ENCODE measurements around the gene TSEN54. TPM values are rescaled to one million over a fixed set of nuclear protein-coding genes. Genes with fewer than 3 reads are reported as not detected.

The TSEN54 gene
- polyA plus RNA-seq, 1 of the 3 experiments (the other 2 are of a cell fraction), result 29.8 TPM

- TF ChIP-seq, protein P1, sequence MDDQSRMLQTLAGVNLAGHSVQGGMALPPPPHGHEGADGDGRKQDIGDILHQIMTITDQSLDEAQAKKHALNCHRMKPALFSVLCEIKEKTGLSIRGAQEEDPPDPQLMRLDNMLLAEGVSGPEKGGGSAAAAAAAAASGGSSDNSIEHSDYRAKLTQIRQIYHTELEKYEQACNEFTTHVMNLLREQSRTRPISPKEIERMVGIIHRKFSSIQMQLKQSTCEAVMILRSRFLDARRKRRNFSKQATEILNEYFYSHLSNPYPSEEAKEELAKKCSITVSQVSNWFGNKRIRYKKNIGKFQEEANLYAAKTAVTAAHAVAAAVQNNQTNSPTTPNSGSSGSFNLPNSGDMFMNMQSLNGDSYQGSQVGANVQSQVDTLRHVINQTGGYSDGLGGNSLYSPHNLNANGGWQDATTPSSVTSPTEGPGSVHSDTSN (IDR thresholded peaks at IDR 0.05), result no peak
- TF ChIP-seq, protein P2, sequence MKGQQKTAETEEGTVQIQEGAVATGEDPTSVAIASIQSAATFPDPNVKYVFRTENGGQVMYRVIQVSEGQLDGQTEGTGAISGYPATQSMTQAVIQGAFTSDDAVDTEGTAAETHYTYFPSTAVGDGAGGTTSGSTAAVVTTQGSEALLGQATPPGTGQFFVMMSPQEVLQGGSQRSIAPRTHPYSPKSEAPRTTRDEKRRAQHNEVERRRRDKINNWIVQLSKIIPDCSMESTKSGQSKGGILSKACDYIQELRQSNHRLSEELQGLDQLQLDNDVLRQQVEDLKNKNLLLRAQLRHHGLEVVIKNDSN (IDR thresholded peaks at IDR 0.05; ENCODE audit: borderline replicate concordance, low read depth), result no peak
Observed at GRCh38 chr17:75487351-75488070, 28.8 kb upstream of the TSEN54 start (continued).

- Histone ChIP-seq H3K4me1 (ENCODE audit: control insufficient read depth in 1 of 2, insufficient read depth in 2 of 2, low read depth in 1 of 2, low read length in 1 of 2) (peaks cover 0 to 10% of the 10 kb centered on the region in 2 experiments; a peak in 1 of 4 replicates), H3K36me3 (replicated peaks in 1 of 2; ENCODE audit: control insufficient read depth in 1 of 2, insufficient read depth in 2 of 2, low read length in 1 of 2) (peaks cover 0 to 42% of the 10 kb centered on the region in 2 experiments), H3K4me2 (no peak overlapping the region), H3K4me3 (ENCODE audit: low read depth in 2 of 2, low read length in 1 of 2) (no peak overlapping the region), H3K79me2 (ENCODE audit: insufficient read depth) (0 out of 2 replicates have a peak, but pooled peaks cover 3% of the 10 kb centered on the region), H3K9me2 (no peaks in the 10 kb centered on the region), H3K9me3 (no peaks in the 10 kb centered on the region), H2AFZ (ENCODE audit: low read depth) (no peak overlapping the region), H4K20me1 (ENCODE audit: insufficient read depth) (peaks cover 8% of the 10 kb centered on the region; the same call in 1 of the 2 replicates), H3K27me3 (ENCODE audit: insufficient read depth) (no peaks in the 10 kb centered on the region), H3K27ac (ENCODE audit: low read depth in 2 of 2, low read length in 1 of 2) (no peak overlapping the region), H3F3A (replicated peaks; ENCODE audit: insufficient read depth) (no peaks in the 10 kb centered on the region), H3K9ac (no peak overlapping the region)
- ChIA-PET CTCF (interaction anchor here (1.1 to 2.0 kb wide), 2 partner anchors 11 to 259 kb away, joined by 5 to 7 read pairs; no protein-coding TSS in a partner anchor), POLR2A (interaction anchor here (1.9 kb wide), 1 partner anchor 10 kb away, joined by 7 read pairs; no protein-coding TSS in a partner anchor)
- peak; percentile 39 for DNase-seq
- no peak for TF ChIP-seq CHD2 (IDR thresholded peaks at IDR 0.05; ENCODE audit: low read length, partially characterized antibody)
- TF ChIP-seq FOXJ3 (CRISPR knock-in tag; IDR thresholded peaks at IDR 0.05), result no peak
- no peak for TF ChIP-seq FOSL2 (IDR thresholded peaks at IDR 0.05; ENCODE audit: borderline replicate concordance, low read depth)
- TF ChIP-seq, protein P3, sequence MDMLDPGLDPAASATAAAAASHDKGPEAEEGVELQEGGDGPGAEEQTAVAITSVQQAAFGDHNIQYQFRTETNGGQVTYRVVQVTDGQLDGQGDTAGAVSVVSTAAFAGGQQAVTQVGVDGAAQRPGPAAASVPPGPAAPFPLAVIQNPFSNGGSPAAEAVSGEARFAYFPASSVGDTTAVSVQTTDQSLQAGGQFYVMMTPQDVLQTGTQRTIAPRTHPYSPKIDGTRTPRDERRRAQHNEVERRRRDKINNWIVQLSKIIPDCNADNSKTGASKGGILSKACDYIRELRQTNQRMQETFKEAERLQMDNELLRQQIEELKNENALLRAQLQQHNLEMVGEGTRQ (IDR thresholded peaks at IDR 0.05; ENCODE audit: borderline replicate concordance, low read depth, low read length), result no peak
- TF ChIP-seq SMC3 (IDR thresholded peaks at IDR 0.05; ENCODE audit: low read depth, low read length), result no peak
- TF ChIP-seq, protein P1 (IDR thresholded peaks at IDR 0.05), result no peak
- TF ChIP-seq RAD21 (IDR thresholded peaks at IDR 0.05; ENCODE audit: low read length), result no peak
- no peak for TF ChIP-seq EP300 (IDR thresholded peaks at IDR 0.05; ENCODE audit: borderline replicate concordance in 1 of 2, low read depth in 1 of 2, low read length in 1 of 2)
- TF ChIP-seq, protein P4, sequence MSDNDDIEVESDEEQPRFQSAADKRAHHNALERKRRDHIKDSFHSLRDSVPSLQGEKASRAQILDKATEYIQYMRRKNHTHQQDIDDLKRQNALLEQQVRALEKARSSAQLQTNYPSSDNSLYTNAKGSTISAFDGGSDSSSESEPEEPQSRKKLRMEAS (IDR thresholded peaks at IDR 0.05; ENCODE audit: low read depth), result no peak
- TF ChIP-seq TAF1 (IDR thresholded peaks at IDR 0.05; ENCODE audit: borderline replicate concordance, low read depth, low read length), result no peak
- TF ChIP-seq, protein P5, sequence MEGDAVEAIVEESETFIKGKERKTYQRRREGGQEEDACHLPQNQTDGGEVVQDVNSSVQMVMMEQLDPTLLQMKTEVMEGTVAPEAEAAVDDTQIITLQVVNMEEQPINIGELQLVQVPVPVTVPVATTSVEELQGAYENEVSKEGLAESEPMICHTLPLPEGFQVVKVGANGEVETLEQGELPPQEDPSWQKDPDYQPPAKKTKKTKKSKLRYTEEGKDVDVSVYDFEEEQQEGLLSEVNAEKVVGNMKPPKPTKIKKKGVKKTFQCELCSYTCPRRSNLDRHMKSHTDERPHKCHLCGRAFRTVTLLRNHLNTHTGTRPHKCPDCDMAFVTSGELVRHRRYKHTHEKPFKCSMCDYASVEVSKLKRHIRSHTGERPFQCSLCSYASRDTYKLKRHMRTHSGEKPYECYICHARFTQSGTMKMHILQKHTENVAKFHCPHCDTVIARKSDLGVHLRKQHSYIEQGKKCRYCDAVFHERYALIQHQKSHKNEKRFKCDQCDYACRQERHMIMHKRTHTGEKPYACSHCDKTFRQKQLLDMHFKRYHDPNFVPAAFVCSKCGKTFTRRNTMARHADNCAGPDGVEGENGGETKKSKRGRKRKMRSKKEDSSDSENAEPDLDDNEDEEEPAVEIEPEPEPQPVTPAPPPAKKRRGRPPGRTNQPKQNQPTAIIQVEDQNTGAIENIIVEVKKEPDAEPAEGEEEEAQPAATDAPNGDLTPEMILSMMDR (IDR thresholded peaks at IDR 0.05), result no peak
- TF ChIP-seq, protein P6, sequence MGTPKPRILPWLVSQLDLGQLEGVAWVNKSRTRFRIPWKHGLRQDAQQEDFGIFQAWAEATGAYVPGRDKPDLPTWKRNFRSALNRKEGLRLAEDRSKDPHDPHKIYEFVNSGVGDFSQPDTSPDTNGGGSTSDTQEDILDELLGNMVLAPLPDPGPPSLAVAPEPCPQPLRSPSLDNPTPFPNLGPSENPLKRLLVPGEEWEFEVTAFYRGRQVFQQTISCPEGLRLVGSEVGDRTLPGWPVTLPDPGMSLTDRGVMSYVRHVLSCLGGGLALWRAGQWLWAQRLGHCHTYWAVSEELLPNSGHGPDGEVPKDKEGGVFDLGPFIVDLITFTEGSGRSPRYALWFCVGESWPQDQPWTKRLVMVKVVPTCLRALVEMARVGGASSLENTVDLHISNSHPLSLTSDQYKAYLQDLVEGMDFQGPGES (IDR thresholded peaks at IDR 0.05; ENCODE audit: low read depth, low read length), result no peak
- no peak for TF ChIP-seq EZH2phosphoT487 (IDR thresholded peaks at IDR 0.05; ENCODE audit: borderline replicate concordance, low read depth)
- TF ChIP-seq RCOR1 (IDR thresholded peaks at IDR 0.05; ENCODE audit: low read length), result no peak
- TF ChIP-seq, protein P2 (IDR thresholded peaks at IDR 0.05; ENCODE audit: borderline replicate concordance, low read depth), result no peak
- no peak for TF ChIP-seq FOXM1 (IDR thresholded peaks at IDR 0.05; ENCODE audit: low read depth)
- TF ChIP-seq NRF1 (IDR thresholded peaks at IDR 0.05; ENCODE audit: low read depth, low read length), result no peak
- TF ChIP-seq SIN3A (IDR thresholded peaks at IDR 0.05; ENCODE audit: borderline replicate concordance, low read depth, low read length), result no peak
- 94% methylated on average over 22 of the region's 24 CpGs for WGBS (ENCODE audit: low lambda C conversion rate)
Observed at GRCh38 chr17:75488693-75489510, 27.4 kb upstream of the TSEN54 start.
